T47D (cell line): ENCODE results near the gene SPR.

ENCODE experiments used
- DNase-seq, 2 experiments: peaks; one replicate each; pipeline versions ENCODE4 v3.0.0 to v3.0.0-alpha.2; 2011 to 2012; ENCODE audit warnings: low read depth in 1 of 2, low spot score in 1 of 2
- JUND ChIP-seq: IDR thresholded peaks from 2 replicates; pipeline ENCODE4 v1.6.1; 2012; ENCODE audit warnings: low read depth
- in situ Hi-C: cut with HindIII; loops from 2 replicates; pipeline ENCODE4 v1.10.0; 2016; ENCODE audit warnings: low sequenced_read_pairs, low pct_unique_long_range_greater_than_20kb

SPR gene

GRCh38 chr2:72933646-72934151 is 46.5 kb downstream of the SPR start:
- DNase-seq: no peak
- in situ Hi-C loops: no loop called here
- no peak for TF ChIP-seq JUND

- in situ Hi-C loops: no loop called here
- TF ChIP-seq JUND: no peak
- peak in 1 of 2 experiments; percentile 60 for DNase-seq
These were observed 47.7 kb downstream of the SPR start for GRCh38 chr2:72934683-72935610.

GRCh38 chr2:72935611-72935957 is 48.4 kb downstream of the SPR start:
- DNase-seq: no peak
- no peak for TF ChIP-seq JUND
- in situ Hi-C loops: no loop called here

GRCh38 chr2:72936660-72937355 is 49.6 kb downstream of the SPR start:
- no peak for DNase-seq
- in situ Hi-C loops: no loop called here
- TF ChIP-seq JUND: no peak

GRCh38 chr2:72937356-72937669 is 50.1 kb downstream of the SPR start:
- in situ Hi-C loops: no loop called here
- no peak for DNase-seq
- TF ChIP-seq JUND: no peak

GRCh38 chr2:72938455-72938854 is 51.2 kb downstream of the SPR start:
- no peak for DNase-seq
- in situ Hi-C loops: no loop called here

GRCh38 chr2:72940361-72940760 is 53.2 kb downstream of the SPR start:
- no peak for TF ChIP-seq JUND
- in situ Hi-C loops: no loop called here

More at GRCh38 chr2:72938455-72938854, 51.2 kb downstream of the SPR start:
- no peak for TF ChIP-seq JUND

GRCh38 chr2:72940786-72941185 is 53.6 kb downstream of the SPR start:
- in situ Hi-C loops: no loop called here
- DNase-seq: no peak
- TF ChIP-seq JUND: no peak

More at GRCh38 chr2:72940361-72940760, 53.2 kb downstream of the SPR start:
- no peak for DNase-seq
